ENCODE data around the gene TAOK2.
"Not testable (repeated sequence)": the region's sequence is repeated elsewhere in the genome, so short reads cannot be mapped to it uniquely, and the experiment has no call there.

The TAOK2 gene

DNA sequence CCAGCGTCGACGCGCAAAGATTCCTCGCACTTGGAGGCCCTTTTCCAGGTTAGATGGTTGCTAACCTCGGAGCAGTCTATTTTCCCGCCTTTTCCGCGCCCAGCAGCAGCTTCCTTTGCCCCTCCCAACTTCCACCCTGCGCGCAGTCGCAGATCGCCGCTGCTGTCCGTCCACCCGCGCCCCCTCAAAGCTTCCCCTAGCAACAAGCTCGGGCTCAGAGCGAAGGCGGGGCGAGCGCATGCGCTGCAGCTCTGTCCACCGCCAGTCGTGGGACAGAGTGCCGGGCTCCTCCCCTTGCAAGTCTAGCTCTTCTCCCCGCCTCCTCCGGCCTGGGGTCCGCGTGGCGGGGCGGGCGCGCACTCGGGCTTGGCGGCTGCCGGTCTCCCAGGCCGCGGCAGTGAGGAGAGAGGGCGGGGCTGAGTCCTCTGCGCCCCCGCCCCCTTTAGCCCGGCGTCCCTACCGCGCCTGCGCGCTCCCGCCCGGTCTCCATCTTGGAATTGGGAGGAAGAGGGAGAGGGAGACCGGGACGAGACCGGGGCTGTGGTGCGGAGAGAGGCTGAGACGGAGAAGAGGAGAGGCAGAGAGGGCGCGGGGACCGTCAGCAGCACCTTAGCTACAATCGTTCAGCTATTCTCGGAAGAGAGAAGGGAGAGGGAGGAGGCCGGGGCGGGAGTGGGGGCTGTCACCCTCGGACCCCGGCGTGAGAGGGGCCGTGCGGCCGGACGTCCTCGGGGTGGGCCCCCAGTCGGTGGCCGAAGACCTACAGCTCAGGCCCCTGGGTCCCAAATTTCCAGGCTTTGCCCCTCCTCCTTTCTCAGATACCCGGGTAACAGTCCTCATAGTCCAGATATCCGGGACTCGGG lies at the start of gene TAOK2:
TSS of gene TAOK2 (plus strand) at position 485 of the 863 bp plus-strand sequence. CDS start 3,905 bp downstream, outside the sequence.
- DNase-seq, result peak; percentile 99

DNA sequence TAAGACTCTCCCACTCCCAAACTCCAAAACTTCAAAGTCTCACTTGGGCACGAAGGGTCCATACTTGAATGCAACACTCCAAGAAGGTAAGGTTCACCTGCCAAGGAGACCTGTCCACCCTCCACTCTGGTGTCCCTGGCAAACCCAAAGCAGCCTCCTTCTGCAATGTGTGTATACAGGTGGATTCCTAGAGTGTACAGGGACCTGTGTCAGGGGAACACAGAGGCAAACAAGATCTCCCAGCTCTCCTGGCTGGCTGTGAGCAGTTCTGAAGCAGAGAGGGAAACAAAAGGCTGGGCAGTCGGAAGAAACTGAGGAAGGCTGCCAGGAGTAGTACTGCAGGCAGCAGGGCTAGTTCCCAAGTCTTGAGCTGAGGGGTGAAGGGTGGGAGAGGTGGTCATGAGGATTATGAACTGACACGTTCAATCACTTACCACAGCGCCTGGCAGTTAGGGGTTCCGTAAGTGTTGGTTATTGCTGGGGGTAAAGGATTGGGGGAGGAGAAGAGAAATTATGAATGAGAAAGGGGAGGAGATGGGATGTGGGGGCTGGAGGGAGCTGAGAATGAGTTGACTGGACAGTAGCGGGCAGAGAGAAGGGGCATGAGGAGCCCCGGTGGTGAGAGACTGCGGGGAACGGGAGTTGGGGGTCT lies 48.4 kb upstream of the TAOK2 start:
- DNase-seq, result no peak

DNA sequence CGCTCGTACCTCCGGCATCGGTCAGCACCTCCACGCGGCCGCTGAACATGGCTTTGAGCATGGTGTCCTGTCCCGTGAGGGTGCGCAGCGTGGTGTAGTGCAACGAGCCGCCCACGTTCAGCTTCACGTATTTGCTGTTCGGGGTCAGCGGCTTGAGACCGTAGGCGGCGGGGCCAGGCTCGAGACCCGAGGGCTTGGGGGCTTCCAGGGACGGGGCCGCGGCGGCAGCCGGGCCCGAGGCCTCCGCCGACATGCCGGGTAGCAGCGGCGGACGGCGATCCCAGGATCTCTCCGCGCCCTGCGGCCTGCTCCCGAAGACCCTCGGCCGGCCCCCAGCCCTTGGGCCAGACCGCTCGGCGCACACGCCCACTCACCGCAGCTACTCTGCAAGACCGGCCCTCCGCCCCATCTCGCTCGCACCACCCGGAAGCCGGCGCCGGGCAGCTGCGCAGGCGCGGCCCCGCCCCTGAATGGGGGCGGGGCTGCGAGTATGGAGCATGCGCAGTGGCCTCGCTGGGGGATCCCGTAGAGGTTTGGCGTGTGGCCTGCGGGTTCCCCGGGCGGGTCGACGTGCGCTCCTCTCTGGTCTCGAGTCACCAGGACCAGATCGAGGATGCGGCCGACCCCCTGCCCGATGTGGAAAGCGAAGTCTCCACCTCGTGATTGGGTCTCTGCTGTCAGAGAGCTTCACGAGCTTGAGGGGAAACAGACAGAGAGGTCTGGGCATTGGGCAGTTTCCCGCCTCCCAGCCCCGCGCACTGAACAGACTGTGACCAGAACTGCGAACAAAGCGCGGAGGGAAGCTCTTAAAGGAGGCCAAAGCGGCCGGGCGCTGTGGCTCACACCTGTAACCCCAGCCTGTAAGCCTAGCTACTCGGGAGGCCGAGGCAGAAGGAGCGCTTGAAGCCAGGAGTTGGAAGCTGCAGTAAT lies 47.6 kb upstream of the TAOK2 start, which contains the start of gene KCTD13:
TSS of gene KCTD13 (minus strand) at position 446 of the 930 bp plus-strand sequence. CDS start at position 253, 193 bp downstream.
- peak; percentile 88 for DNase-seq

- no peak for DNase-seq
Measured at GRCh38 chr16:29926711-29927052, 47.0 kb upstream of the TAOK2 start.

GRCh38 chr16:29927070-29927905 lies 46.4 kb upstream of the TAOK2 start:
- no peak for DNase-seq

DNA sequence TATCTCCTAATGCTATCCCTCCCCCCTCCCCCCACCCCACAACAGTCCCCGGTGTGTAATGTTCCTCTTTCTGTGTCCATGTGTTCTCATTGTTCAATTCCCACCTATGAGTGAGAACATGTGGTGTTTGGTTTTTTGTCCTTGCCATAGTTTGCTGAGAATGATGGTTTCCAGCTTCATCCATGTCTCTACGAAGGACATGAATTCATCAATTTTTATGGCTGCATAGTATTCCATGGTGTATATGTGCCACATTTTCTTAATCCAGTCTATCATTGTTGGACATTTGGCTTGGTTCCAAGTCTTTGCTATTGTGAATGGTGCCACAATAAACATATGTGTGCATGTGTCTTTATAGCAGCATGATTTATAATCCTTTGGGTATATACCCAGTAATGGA lies 41.9 kb upstream of the TAOK2 start:
- not testable (repeated sequence) for DNase-seq

GRCh38 chr16:29940656-29941055 lies 33.0 kb upstream of the TAOK2 start:
- no peak for DNase-seq

DNA sequence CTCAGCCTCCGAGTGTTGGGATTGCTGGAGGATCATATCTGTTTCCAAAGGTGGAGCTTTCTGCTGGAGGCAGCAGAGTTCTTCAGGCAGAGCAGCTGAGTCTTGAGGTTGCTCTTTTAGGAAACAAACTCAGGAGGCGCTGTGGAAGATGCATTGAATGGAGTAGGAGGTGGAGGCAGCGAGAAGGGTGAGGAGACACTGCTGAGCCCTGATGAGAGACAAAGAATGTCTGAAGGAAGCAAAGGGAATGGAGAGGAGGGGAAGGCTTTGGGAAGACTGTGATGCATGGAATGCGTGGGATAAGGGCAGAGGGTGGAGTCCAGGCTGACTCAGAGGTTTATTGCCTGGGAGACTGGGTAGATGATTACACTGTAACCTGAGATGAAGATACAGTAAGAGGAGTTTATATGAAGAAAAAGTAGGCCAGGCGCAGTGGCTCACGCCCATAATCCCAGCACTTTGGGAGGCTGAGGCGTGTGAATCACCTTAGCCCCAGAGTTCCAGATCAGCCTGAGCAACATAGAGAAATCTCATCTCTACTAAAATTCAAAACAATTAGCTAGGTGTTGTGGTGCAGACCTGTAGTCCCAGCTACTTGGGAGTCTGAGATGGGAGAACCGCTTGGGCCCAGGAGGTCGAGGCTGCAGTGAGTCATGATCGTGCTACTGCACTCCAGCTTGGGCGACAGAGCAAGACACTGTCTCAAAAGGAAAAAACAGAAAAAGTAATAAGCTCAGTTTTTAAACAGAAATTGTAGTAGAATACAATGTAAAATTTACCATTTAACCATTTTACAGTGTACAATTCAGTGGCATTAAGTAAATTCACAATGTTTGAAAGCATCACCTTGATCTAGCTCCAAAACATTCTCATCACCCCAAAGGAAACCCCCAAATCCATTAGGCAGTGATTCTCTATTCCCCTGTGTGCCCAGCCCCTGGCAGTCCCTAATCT lies 29.5 kb upstream of the TAOK2 start:
- no peak for DNase-seq

- no peak for DNase-seq
Measured at GRCh38 chr16:29947897-29948296, 25.8 kb upstream of the TAOK2 start.

DNA sequence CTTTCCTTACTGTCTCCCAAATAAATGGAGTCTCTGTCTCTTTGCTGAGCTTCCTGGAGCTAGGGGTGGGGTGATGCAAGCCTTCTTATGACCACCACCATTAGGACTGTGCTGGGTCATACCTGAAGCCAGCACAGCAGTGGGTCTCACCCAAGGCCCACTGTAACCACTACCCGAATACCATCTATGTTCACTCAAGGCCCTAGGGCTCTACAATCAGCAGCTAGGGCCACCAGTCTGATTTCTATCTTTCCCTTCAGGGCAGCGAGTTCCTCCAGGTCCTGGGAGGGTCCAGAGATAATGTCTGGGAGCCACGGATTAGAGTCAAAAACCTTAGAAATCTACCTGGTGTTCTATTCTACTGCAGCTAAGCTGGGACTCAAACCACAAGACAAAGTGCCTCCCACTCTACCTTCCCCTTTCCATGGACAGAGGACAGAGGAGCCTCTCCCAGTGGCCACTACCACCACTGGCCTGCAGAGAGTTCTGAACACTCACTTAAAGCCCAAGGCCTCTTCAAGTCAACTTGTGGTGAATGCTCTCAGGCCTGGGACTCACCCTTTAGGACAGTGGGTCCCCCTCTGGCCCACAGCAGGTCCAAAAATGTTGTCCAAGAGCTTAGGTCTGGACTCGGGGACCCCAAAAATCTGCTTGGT lies 22.7 kb upstream of the TAOK2 start:
- no peak for DNase-seq

DNA sequence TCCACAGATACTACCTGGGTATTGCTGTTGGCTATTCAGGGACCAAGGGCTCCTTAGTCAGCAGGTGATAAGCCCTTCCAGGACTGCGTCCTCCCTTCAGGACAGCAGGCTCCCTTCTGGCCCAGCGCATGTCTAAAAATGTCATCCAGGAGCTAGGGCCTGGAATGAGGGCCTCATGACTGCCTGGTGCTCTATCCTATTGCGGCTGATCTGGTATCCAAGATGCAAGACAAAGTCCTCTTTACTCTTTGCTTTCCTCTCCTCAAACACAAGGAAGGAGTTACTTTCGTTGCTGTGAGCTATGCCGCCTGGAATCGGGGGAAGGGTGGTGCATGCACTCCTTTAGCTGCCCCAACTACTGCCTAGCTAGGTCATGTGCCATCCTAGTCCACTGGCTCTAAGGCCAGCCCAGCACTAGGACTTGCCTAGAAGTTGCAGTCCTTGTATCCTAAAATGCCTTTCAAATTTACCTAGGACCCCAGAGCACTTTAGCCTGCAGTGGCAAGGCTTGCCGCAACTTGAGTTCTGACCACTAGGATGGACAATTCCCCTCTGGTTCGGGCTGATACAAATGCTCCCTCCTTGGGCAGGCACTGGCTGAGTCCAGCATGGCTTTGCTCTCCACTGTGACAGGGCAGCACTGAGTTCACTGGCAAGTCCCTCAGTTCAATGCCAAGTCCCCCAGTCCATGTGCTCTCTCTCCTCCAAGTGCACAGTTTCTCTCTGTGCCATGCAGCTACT lies 21.9 kb upstream of the TAOK2 start:
- no peak for DNase-seq

DNA sequence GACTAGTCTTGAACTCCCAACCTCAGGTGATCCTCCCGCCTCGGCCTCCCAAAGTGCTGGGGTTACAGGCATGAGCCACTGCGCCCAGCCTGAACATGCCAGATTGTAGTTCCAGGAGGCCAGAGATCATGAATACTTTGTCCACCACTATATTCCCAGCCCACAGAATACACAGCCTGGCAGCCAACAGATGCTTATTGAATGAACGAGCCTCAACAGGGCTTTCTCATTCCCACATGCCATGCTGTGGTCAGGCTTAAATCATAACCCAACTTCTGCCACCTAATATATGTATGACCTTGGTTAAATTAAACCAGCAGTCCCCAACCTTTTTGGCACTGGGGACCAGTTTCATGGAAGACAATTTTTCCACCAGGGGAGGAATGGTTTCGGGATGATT lies 14.9 kb upstream of the TAOK2 start:
- DNase-seq, result no peak

- DNase-seq, result no peak
Measured at GRCh38 chr16:29959293-29959692, 14.4 kb upstream of the TAOK2 start.

GRCh38 chr16:29959821-29960220 lies 13.8 kb upstream of the TAOK2 start:
- DNase-seq, result not testable (repeated sequence)

- no peak for DNase-seq
Measured at GRCh38 chr16:29961127-29961478, 12.6 kb upstream of the TAOK2 start.

DNA sequence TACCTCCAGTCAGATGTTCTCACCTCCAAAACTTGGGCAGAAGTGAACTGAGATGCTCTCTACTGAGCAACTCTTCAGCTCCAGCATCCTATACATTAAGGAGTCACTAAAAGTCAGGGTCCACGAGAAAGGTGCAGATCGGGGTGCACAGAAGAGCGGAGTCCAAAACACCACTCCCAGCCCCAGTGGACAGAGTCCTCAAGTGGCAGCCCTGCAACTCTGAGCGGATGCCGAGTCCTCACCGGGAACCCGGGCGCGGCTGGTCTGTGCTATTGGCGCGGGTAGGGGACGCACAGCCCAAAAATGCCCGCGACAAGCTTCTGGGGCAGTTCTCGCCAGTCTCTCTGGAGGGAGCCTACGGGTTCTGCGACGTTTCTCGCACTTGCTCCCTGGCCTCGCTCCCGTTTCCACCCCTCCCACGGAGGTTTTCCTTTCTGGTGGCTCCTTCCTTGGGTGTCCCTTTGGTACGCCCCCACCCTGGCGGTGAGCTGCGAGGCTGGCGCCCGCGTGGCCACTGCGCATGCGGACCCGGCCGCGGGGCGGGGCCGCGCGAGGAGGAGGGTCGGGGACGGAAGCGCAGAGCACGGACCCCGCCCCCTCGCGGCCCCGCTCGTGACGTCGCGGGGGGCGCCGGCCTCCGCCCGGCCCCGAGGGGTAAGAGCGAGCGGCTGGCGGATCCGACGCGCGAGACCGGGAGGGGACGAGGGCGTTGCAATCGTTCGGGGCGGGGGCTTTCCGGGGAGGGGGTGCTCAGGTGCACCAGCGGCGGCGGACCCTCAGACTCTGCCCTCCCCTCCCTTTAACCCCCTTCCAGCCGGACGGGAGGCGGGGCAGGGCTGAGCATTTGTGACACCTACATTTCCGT lies 12.0 kb upstream of the TAOK2 start, which contains the start of gene TMEM219:
TSS of gene TMEM219 (plus strand) at position 601 of the 865 bp plus-strand sequence. CDS start 1,065 bp downstream, outside the sequence.
- DNase-seq, result peak; percentile 89

- DNase-seq, result no peak
Measured at GRCh38 chr16:29962344-29962994, 11.2 kb upstream of the TAOK2 start.
